HG03103 (cell line): ENCODE measurements around the gene TSFM.

Experiments used
- ATAC-seq: cut with Tn5 transposase; IDR thresholded peaks from one replicate; pipeline ENCODE4 v1.9.1; 2021; ENCODE audit warnings: low read depth; ENCODE audit not compliant: unreplicated experiment

The TSFM gene

DNA sequence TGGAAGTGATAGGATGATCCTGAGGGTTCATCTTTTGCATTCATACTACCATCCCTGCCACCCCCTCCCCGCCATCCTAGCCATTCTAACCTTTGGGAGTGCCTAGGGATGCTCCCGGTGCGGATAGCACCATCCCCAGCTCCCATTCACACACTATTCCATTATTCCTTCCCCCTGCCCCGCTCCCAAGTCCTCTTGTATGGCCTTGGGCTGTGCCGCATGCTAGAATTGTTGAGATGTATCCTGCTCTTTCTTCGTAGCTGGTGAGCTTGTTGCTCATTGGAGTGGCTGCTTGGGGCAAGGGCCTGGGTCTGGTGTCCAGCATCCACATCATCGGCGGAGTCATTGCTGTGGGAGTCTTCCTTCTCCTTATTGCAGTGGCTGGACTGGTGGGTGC, 37.1 kb upstream of the TSFM start:
- no peak for ATAC-seq

GRCh38 chr12:57746025-57746424, 36.6 kb upstream of the TSFM start:
- no peak for ATAC-seq

GRCh38 chr12:57749061-57749460, 33.5 kb upstream of the TSFM start:
- ATAC-seq, result no peak

DNA sequence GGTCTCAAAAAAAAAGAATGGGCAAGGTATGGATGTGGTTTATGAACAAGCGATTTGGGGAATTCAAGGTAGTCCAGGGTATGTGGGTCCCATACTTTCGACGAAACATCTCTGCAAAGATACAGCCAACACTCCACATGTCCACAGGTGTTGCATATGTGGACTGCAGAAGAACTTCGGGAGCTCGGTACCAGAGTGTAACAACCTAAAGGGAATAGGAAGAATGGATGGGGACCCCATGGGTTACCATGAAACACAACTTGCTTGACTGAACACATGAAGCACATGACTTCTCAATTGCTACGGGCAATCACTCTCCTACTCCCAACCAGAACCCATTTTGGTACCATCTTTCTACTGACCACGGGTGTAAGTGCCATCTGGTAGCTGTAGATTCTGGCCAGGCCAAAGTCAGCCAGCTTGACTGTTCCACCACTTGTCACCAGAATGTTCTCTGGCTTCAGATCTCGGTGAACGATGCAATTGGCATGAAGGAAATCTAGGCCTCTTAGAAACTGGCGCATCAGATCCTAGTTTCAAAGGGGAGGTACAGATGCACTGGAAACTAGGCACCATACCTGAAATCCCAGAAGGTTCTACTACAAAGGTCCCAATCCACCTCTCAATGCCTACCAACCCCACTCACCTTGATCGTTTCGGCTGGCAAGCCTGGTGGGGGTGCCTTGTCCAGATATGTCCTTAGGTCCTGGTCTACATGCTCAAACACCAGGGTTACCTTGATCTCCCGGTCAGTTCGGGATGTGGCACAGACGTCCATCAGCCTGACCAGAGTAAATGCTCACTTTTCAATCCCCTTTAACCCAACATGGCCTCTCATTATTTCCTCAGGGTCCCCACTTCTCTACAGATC, 31.8 kb upstream of the TSFM start:
- ATAC-seq, result no peak

DNA sequence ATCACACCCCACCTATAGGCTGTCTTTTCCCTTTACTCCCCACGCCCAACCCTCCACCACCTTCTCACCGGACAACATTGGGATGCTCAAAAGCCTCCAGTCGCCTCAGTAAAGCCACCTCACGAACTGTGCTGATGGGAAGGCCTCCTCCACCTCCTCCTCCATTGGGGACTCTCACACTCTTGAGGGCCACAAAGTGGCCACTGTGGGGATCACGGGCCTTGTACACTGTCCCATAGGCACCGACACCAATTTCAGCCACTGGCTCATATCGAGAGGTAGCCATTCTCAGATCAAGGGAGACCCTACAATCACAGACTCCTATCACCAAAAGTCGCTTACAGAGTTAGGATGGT, 31.2 kb upstream of the TSFM start:
- ATAC-seq, result no peak

DNA sequence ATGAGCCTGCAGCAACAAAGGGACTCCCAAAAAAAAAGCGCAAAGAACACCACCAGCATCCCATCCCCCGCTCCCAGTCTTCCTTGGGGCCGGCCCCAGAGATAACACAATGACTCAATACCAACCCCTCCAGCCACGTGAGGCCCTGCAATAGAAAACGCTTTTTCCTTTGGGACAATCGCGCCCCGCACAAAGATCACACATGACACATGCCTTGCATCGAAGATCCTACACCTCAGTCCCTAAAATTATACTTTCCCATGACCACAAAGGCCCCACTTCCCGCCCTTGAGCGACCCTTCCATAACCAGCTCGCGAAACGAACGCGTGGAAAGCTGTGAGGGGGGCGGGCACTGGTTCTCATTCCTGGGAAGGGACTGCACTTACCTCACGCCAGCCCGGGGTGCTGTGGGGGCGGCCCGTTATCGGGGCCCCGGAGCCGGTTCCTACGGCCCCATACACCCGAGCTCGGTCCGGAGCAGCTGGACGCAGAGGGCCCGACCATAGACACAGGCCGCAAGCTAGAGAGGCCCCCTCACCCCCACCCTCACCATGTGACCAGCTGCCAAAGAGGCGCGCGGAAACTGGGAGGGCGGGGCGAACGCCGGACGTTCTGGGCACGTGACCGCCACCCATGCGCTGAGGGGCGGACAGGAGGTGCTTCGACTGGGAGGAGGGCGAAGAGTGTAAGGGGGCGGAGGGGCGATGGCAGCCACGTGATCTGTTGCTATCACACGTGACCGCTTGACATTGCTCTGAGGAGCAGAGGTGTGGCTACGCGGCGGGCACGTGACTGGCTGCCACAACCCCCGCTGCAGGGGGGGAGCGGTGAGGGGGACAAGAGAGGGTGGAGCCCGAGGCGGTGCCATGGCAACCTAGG, 30.6 kb upstream of the TSFM start, which contains the start of gene CDK4:
CDK4 (minus strand) TSS at position 523 of the 880 bp plus-strand sequence. CDS start 593 bp downstream, outside the sequence.
- ATAC-seq, result peak; percentile 53

DNA sequence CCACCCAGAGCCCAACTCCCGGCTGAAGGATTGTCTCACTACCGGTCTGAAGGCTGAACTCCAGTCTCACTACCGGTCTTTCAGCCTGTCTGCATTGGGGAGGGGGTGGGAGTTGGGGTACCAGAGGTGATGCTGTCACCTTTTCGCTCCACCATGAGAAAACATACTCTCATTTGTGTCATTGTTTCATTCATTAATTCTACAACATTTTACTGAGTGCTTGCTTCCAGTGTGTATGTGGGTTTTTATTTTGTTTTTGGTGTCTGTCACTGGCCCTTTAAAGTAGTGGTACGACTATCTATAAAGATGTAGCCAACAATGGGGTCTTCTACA, 30.0 kb upstream of the TSFM start:
- no peak for ATAC-seq

DNA sequence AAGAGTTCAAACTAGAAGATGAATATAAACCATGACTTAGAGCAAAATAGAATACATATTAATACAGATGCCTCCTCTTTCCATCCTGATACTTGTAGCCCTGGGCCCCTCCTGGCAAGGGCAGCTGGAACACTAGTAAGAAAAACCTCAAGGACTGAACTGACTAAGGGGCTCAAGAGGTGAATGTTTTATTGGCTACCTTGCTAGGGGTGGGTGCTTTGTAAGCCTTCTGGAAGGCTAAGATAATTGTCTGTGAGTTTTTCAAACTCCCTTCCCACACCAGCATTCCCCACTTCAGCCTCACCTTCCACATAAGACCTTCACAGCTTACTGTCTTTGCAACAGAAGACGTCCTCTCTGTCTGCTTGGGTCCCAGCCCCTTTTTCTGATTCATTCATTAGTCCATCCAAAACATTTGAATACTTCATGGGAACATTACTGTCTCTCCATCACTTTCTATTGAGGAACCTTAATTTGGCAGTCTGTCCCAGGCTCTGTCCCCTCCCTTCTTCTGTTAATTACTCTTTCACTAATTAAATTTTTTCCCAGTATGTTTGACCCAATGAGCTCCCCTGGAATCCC, 28.7 kb upstream of the TSFM start:
- ATAC-seq, result no peak

- peak; percentile 37 for ATAC-seq
Observed at GRCh38 chr12:57754411-57755193, 28.0 kb upstream of the TSFM start, which contains the start of gene MARCHF9. TSS of gene MARCHF9 (plus strand) at chr12:57755103. CDS start at chr12:57755529, 426 bp downstream.

DNA sequence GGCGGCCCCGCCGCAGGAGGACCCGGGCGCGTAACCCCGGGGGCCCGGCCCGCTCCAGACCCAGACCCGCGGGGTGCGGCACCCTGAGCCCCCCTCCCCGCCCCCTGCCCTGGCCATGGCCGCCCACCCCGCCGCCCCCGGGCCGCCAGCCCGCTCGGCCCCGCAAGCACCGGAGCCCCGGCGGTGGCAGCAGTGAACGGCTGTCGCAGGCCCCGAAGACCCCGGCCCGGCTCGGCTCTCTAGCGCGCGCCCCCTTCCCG, 27.5 kb upstream of the TSFM start:
- ATAC-seq, result no peak

- ATAC-seq, result no peak
Observed at GRCh38 chr12:57755454-57756372, 26.9 kb upstream of the TSFM start.

DNA sequence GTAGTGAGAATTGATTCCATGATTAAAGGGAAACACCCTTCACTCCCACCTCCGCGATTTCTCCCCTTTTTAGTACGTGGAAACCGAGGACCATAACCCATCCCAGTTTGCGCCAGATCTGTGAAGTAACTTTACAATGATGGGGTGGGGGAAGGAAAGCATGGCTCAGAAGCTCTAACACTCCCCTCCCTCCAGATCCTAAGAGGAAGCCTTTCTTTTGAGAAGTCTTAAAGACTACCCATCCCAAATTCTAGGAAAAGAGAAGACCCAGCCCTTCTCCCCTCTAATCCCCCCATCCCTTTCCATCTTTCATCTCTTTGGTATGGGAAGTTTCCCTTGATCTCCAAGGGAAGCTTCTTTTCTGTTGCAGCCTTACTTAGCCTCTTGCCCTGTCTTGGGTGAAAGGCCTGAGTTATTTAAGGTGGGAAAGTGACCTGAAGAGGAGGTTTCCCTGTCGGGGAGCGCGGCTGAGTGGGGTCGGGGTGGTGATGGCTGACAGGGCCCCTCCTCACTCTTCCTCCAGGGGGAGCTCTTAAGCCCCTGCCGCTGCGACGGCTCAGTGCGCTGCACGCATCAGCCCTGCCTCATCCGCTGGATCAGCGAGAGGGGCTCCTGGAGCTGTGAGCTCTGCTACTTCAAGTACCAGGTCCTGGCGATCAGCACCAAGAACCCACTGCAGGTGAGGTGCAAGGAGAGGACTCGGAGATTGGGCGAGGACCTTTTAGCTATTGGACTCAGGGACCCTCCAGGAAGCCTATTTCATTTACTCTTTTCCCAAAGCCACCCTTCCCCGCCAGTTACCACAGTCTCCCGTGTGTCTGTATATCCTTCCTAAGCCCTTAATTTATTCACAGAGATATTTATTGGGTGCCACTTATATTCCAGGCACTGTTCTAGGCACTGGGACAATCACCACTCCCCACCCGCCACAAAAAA, 25.9 kb upstream of the TSFM start:
- no peak for ATAC-seq

DNA sequence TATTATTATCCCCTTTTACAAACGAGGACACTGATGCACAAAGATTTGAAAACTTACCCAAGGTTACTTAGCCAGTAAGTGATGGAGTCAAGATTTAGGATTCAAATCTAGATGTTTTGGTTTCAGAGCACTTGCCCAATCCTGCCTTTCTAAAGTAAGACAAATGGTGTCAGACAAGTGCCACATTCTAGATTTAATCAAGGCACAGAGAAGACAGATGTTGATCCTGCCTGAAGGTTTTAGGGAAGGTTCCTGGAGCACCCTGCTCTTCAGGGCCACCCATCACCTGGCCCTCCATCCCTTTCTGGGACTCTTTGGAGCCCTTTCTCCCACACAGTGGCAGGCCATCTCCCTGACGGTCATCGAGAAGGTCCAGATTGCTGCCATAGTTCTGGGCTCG, 24.8 kb upstream of the TSFM start:
- ATAC-seq, result no peak

GRCh38 chr12:57758552-57759359, 23.8 kb upstream of the TSFM start:
- no peak for ATAC-seq

DNA sequence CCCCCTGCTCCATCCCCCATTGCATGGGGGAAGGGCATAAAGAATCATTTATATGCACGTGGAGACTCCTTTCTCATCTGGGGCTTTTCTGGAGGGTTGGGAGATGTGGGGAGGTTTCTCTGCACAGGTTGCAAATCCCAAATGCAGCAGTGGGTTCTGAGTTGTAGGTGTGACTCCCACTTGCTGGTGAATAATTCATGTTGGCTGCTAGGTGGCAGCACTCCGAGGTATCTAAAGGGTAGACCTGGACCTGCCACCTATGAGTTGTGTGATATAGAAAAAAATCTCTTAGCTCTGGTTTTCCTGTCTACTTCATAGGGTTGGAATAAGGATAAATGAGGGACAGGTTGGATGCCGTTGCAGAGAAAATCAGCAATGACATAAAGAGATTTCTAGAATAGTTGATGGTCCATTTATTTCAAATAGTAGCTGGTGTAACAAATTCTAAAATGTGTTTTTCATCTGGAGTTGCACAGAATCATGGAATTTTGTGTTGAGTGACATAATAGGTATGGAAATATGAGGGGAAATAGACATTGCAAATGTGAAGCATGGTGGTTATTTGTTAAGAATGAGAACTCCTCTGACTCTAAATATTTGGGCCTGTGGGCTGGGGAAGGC, 23.1 kb upstream of the TSFM start:
- ATAC-seq, result no peak

DNA sequence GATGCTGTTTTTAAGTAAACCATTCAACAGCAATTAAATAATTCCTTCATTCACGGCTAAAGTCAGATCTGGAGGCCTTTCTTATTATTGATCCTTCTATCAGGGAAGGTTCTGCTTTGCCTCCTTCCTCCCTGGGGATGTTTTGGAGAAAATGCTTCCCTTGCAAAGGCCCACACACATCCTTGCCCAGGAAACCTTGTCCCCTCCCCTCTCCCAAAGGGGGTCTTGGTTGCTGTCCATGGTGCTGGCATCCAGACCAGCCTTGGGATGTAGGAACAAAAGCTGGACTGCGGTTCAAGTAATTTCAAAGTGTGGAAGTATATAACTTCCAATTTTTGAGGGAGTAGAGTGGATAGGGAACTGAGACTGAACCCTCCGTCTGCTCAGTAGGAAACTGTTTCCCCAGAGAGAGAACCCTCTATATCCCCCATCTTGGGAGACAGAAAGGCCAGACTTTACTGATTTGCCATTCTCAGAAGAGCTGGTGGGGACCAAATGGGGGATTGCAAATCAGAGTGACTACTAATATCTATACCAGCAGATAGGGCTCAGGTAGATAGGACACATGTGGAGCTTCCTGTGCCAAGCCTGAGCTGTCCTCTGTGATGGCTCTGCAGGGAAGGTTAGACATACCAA, 22.1 kb upstream of the TSFM start:
- no peak for ATAC-seq
